H1 (cell line): ENCODE measurements around the gene MIDN. TPM values are rescaled to one million over a fixed set of nuclear protein-coding genes. Genes with fewer than 3 reads are reported as not detected.

ENCODE experiments used
- CTCF ChIA-PET: fragments of 300-600 bp; sonication (Branson Sonifier 250); formaldehyde crosslinking; loops from one replicate; lab custom pipeline; 2021; ENCODE audit not compliant: partially characterized antibody; lab: Charles Lee
- POLR2A ChIA-PET: fragments of 300-600 bp; sonication (Branson Sonifier 250); formaldehyde crosslinking; loops from one replicate; lab custom pipeline; 2021; ENCODE audit warnings: inconsistent platforms; ENCODE audit not compliant: partially characterized antibody; lab: Charles Lee
- DNase-seq, 2 experiments: peaks; one replicate each; pipeline versions ENCODE4 v3.0.0 to v3.0.0-alpha.2; 2010 to 2022; ENCODE audit warnings: low spot score in 2 of 2, low read depth in 1 of 2, mixed read lengths in 1 of 2
- FAIRE-seq: peaks from 2 replicates; lab custom pipeline; 2011; peaks lifted over from hg19 to GRCh38; lab: Jason Lieb, UNC
- H2AFZ ChIP-seq: 2 replicates; pipeline ENCODE4 v1.8.1; 2012; ENCODE audit warnings: low read length, inconsistent platforms
- H2AK5ac ChIP-seq: 2 replicates; pipeline ENCODE4 v1.6.1; 2013; ENCODE audit warnings: low read depth, low read length
- H2BK120ac ChIP-seq: replicated peaks from 2 replicates; pipeline ENCODE3; 2013; ENCODE audit warnings: low read depth, low read length, inconsistent platforms
- H2BK12ac ChIP-seq: 2 replicates; pipeline ENCODE4 v1.6.1; 2013; ENCODE audit warnings: low read depth, low read length
- H2BK15ac ChIP-seq: 2 replicates; pipeline ENCODE4 v1.6.1; 2013; ENCODE audit warnings: low read length
- H2BK20ac ChIP-seq: 2 replicates; pipeline ENCODE4 v1.6.1; 2013; ENCODE audit warnings: low read length
- H2BK5ac ChIP-seq: 2 replicates; pipeline ENCODE4 v1.6.1; 2013; ENCODE audit warnings: low read depth, low read length
- H3K14ac ChIP-seq: 2 replicates; pipeline ENCODE4 v1.6.1; 2013; ENCODE audit warnings: inconsistent platforms; ENCODE audit not compliant: insufficient read length
- H3K18ac ChIP-seq: 2 replicates; pipeline ENCODE4 v1.6.1; 2013; ENCODE audit warnings: low read length; ENCODE audit errors: extremely low read depth
- H3K23ac ChIP-seq: 2 replicates; pipeline ENCODE4 v1.6.1; 2013; ENCODE audit warnings: inconsistent platforms; ENCODE audit not compliant: insufficient read length
- H3K23me2 ChIP-seq: 2 replicates; pipeline ENCODE4 v1.6.1; 2013; ENCODE audit warnings: low read depth, low read length
- H3K27ac ChIP-seq: 2 replicates; pipeline ENCODE4 v1.6.1; 2011; ENCODE audit warnings: low read depth, low read length, inconsistent platforms
- H3K27me3 ChIP-seq, 4 experiments: replicated peaks in 1 of 4; 1 replicate in 1 of 4; 2 replicates in 3 of 4; pipeline versions ENCODE4 v1.6.1 to v1.8.1; 2011 to 2013; ENCODE audit warnings: low read length in 3 of 4, mild to moderate bottlenecking in 3 of 4, inconsistent platforms in 2 of 4, mixed read lengths in 2 of 4, moderate library complexity in 1 of 4; ENCODE audit not compliant: control insufficient read depth in 3 of 4, insufficient read depth in 3 of 4; ENCODE audit errors: extremely low read depth in 1 of 4
- H3K36me3 ChIP-seq, 4 experiments: 2 replicates each; pipeline versions ENCODE4 v1.6.1 to v1.8.1; 2011 to 2013; ENCODE audit warnings: mild to moderate bottlenecking in 4 of 4, low read length in 3 of 4, moderate library complexity in 2 of 4, control low read depth in 1 of 4, inconsistent platforms in 1 of 4; ENCODE audit not compliant: insufficient read depth in 4 of 4, control insufficient read depth in 2 of 4
- H3K4ac ChIP-seq: replicated peaks from 2 replicates; pipeline ENCODE3; 2013; ENCODE audit warnings: low read length, low read depth, mixed read lengths, inconsistent platforms; ENCODE audit not compliant: insufficient read length
- H3K4me1 ChIP-seq, 4 experiments: replicated peaks in 1 of 4; 1 replicate in 1 of 4; 2 replicates in 3 of 4; pipeline versions ENCODE4 v1.6.1 to v1.8.1; 2011 to 2013; ENCODE audit warnings: low read length in 3 of 4, inconsistent platforms in 2 of 4, mixed read lengths in 1 of 4; ENCODE audit not compliant: insufficient read depth in 4 of 4, control insufficient read depth in 3 of 4
- H3K4me2 ChIP-seq, 2 experiments: 2 replicates each; pipeline versions ENCODE4 v1.6.1 to v1.8.1; 2011 to 2013; ENCODE audit warnings: low read depth in 2 of 2, low read length in 2 of 2, control low read depth in 1 of 2, inconsistent platforms in 1 of 2, mild to moderate bottlenecking in 1 of 2; ENCODE audit not compliant: insufficient read depth in 1 of 2
- H3K4me3 ChIP-seq, 4 experiments: fragments of 200-600, 300-600 bp in 1 of 4; sonication (generic), shearing (Covaris generic), sonication (Bioruptor Twin) in 1 of 4; 2 replicates each; pipeline versions ENCODE4 v1.5.1 to v1.8.1; 2011 to 2016; ENCODE audit warnings: low read length in 4 of 4, low read depth in 3 of 4, control low read depth in 2 of 4, inconsistent platforms in 2 of 4, mild to moderate bottlenecking in 2 of 4, mixed read lengths in 1 of 4, moderate library complexity in 1 of 4; ENCODE audit not compliant: insufficient read depth in 2 of 4; ENCODE audit errors: extremely low read depth in 1 of 4
- H3K56ac ChIP-seq: replicated peaks from 2 replicates; pipeline ENCODE3; 2013; ENCODE audit warnings: low read depth, mild to moderate bottlenecking, mixed read lengths, low read length, inconsistent platforms; ENCODE audit not compliant: insufficient read length
- H3K79me1 ChIP-seq: 2 replicates; pipeline ENCODE4 v1.6.1; 2013; ENCODE audit warnings: low read depth, low read length, control low read depth
- H3K79me2 ChIP-seq, 2 experiments: 2 replicates each; pipeline versions ENCODE4 v1.6.1 to v1.8.1; 2012 to 2013; ENCODE audit warnings: low read length in 2 of 2, mild to moderate bottlenecking in 2 of 2, inconsistent platforms in 1 of 2; ENCODE audit not compliant: insufficient read depth in 2 of 2, control insufficient read depth in 1 of 2
- H3K9ac ChIP-seq, 4 experiments: replicated peaks in 1 of 4; 1 replicate in 1 of 4; 2 replicates in 3 of 4; pipeline versions ENCODE4 v1.6.1 to v1.8.1; 2011 to 2013; ENCODE audit warnings: low read depth in 3 of 4, low read length in 3 of 4, control low read depth in 2 of 4, mild to moderate bottlenecking in 2 of 4, moderate library complexity in 2 of 4, inconsistent platforms in 1 of 4; ENCODE audit errors: extremely low read depth in 1 of 4
- H3K9me3 ChIP-seq, 2 experiments: 2 replicates each; pipeline versions ENCODE4 v1.6.1 to v1.8.1; 2012 to 2013; ENCODE audit warnings: mild to moderate bottlenecking in 2 of 2, moderate library complexity in 2 of 2, control low read depth in 1 of 2, inconsistent platforms in 1 of 2, low read depth in 1 of 2, low read length in 1 of 2, mixed read lengths in 1 of 2; ENCODE audit not compliant: insufficient read depth in 2 of 2
- H4K20me1 ChIP-seq, 2 experiments: replicated peaks in 1 of 2; 2 replicates each; pipeline versions ENCODE3 to v1.8.1; 2011 to 2013; ENCODE audit warnings: inconsistent platforms in 2 of 2, low read length in 2 of 2, mild to moderate bottlenecking in 1 of 2; ENCODE audit not compliant: insufficient read depth in 2 of 2, control insufficient read depth in 1 of 2
- H4K5ac ChIP-seq: 2 replicates; pipeline ENCODE4 v1.6.1; 2013; ENCODE audit warnings: low read length, low read depth, mixed read lengths, inconsistent platforms; ENCODE audit not compliant: insufficient read length
- H4K8ac ChIP-seq: 2 replicates; pipeline ENCODE4 v1.8.0; 2013; ENCODE audit warnings: mild to moderate bottlenecking, moderate library complexity, low read length, inconsistent platforms; ENCODE audit not compliant: insufficient read depth; ENCODE audit errors: extremely low read depth
- H4K91ac ChIP-seq: replicated peaks from 2 replicates; pipeline ENCODE3; 2013; ENCODE audit warnings: low read length, mixed read lengths, inconsistent platforms; ENCODE audit not compliant: insufficient read length
- POLR2A ChIP-seq, 2 experiments: IDR thresholded peaks; 1 replicate in 1 of 2; 2 replicates in 1 of 2; pipeline ENCODE4 v1.6.1; 2011; ENCODE audit warnings: low read depth in 2 of 2, low read length in 2 of 2, mild to moderate bottlenecking in 2 of 2; ENCODE audit errors: control extremely low read depth in 1 of 2
- WGBS, 2 experiments: shearing (Covaris generic) in 1 of 2; methylation state at CpG; one replicate each; pipeline versions ENCODE4 v1.1.6 to v1.1.7; 2013 to 2015; ENCODE audit warnings: low lambda C conversion rate in 2 of 2, mixed read lengths in 2 of 2, inconsistent platforms in 1 of 2, low coverage in 1 of 2, missing lambda C conversion rate in 1 of 2; ENCODE audit not compliant: insufficient replicate concordance in 2 of 2, insufficient coverage in 1 of 2, insufficient read length in 1 of 2; ENCODE audit errors: extremely low coverage in 1 of 2, missing lambda C conversion rate in 1 of 2; 5-methylcytosine and 5-hydroxymethylcytosine counted together
- polyA plus RNA-seq, 7 experiments: library from polyadenylated mRNA; depleted of rRNA in 3 of 7; stranded (reverse) in 5 of 7; unstranded in 2 of 7; fragments of >200 nt in 5 of 7; fragments of 200-250 nt in 2 of 7; gene quantifications; 1 replicate in 5 of 7; 2 replicates in 1 of 7; 4 replicates in 1 of 7; pipeline versions ENCODE4 v1.2.1 to v1.2.3, GENCODE V29; 2011 to 2013; ENCODE audit warnings: missing spikeins in 2 of 7, mixed read lengths in 2 of 7
- total RNA-seq: library from RNA; stranded (reverse); fragmentation: NEBNext Ultra II Directional; extraction: Animal tissue kit (Norgen Biotek cat#: 25700); gene quantifications from 2 replicates; pipeline ENCODE4 v1.2.1, GENCODE V29; 2021
- TF ChIP-seq, protein P1 (sequence below), 3 experiments: IDR thresholded peaks; 1 replicate in 2 of 3; 2 replicates in 1 of 3; pipeline versions ENCODE4 v1.5.1 to v1.6.1; 2011; ENCODE audit warnings: low read length in 3 of 3, mild to moderate bottlenecking in 3 of 3, inconsistent platforms in 2 of 3, low read depth in 1 of 3, moderate library complexity in 1 of 3; ENCODE audit not compliant: insufficient read depth in 1 of 3; ENCODE audit errors: control extremely low read depth in 1 of 3

MIDN gene
- total and polyA plus RNA-seq, 2 of the 8 experiments (the other 6 are each of a cell fraction or from before 2014, with no cell fraction given): 39.8 to 159 TPM

DNA sequence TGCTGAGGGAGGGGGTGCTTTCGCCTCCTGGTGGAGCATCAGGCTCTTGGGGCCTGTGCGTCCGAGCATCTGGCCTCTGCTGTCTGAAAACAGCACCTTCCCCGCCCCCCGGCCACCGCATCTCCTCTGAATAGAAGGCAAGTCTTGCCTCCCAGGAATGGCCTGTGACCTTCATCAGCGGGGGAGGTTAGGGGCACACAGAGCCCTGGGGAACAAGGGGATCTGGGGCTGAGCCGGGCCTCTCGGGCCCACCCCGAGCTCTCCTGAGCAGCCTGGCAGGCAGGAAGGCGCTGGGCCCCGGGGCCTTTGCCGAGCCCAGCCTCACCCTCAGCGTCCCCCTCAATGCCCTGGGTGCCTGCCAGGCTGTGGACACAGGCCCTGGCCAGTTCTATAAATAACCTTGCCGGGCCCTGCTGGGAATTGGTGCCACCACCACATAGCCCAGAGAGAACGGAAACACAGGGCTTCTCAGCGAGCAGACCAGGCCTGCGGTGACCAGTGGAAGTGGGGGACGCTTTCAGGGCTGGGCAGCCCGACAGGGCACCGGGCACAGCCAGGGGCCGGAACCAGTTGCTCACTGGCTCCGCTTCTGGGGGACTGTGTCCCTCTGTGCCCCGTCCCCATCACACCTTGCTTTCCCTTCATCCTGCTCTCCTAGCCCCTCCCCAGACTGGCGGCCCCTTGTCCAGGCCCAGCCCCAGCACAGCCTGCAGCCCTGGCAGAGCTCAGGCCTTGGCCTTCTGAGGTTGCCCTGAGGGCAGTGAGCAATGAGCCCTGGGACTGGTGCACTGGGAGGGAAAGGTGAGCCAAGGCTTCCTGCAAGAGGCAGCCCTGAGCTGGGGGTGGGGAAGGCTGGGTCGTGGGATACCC lies 33.3 kb upstream of the MIDN start:
- peak overlapping the region; percentile 73; the same call in 1 of the 2 replicates for H2BK5ac ChIP-seq
- DNase-seq: no peak
- no peak overlapping the region for H4K5ac ChIP-seq
- no peak overlapping the region; the same call in 1 of the 2 replicates for H3K27ac ChIP-seq
- TF ChIP-seq, protein P1, sequence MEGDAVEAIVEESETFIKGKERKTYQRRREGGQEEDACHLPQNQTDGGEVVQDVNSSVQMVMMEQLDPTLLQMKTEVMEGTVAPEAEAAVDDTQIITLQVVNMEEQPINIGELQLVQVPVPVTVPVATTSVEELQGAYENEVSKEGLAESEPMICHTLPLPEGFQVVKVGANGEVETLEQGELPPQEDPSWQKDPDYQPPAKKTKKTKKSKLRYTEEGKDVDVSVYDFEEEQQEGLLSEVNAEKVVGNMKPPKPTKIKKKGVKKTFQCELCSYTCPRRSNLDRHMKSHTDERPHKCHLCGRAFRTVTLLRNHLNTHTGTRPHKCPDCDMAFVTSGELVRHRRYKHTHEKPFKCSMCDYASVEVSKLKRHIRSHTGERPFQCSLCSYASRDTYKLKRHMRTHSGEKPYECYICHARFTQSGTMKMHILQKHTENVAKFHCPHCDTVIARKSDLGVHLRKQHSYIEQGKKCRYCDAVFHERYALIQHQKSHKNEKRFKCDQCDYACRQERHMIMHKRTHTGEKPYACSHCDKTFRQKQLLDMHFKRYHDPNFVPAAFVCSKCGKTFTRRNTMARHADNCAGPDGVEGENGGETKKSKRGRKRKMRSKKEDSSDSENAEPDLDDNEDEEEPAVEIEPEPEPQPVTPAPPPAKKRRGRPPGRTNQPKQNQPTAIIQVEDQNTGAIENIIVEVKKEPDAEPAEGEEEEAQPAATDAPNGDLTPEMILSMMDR (IDR thresholded peaks at IDR 0.05; ENCODE audit: control extremely low read depth in 1 of 3, insufficient read depth in 1 of 3, low read depth in 1 of 3, low read length in 3 of 3): peak in 1 of 3 experiments; percentile 12; a peak in 1 of 4 replicates
- no peak for TF ChIP-seq POLR2A (IDR thresholded peaks at IDR 0.05; ENCODE audit: control extremely low read depth in 1 of 2, low read depth in 2 of 2, low read length in 2 of 2)
- FAIRE-seq: no peak
- H2AK5ac ChIP-seq: no peak overlapping the region
- H4K20me1 ChIP-seq: peaks cover 33 to 42% of the 10 kb centered on the region in 2 experiments
- H2BK12ac ChIP-seq: no peak overlapping the region
- H3K23ac ChIP-seq: no peak overlapping the region
- no peak overlapping the region for H3K18ac ChIP-seq
- no peak overlapping the region for H3K14ac ChIP-seq
- no peak overlapping the region for H4K8ac ChIP-seq
- no peaks in the 10 kb centered on the region for H3K9me3 ChIP-seq
- POLR2A ChIA-PET: interaction anchor here (0.6 to 3.3 kb wide), 5 partner anchors 13 to 130 kb away, joined by 3 to 16 read pairs (median 3); no protein-coding TSS in a partner anchor
- H3K4me2 ChIP-seq: no peak overlapping the region
- CTCF ChIA-PET: interaction anchor here (0.6 to 6.6 kb wide), 7 partner anchors 7 to 243 kb away, joined by 3 to 56 read pairs (median 4); no protein-coding TSS in a partner anchor
- no peak overlapping the region for H2AFZ ChIP-seq
- peaks cover 8 to 83% of the 10 kb centered on the region in 2 experiments; a peak in 3 of 4 replicates for H3K79me2 ChIP-seq
- no peak overlapping the region for H3K4ac ChIP-seq
- H4K91ac ChIP-seq: no peak overlapping the region
- H3K56ac ChIP-seq: no peak overlapping the region
- H2BK120ac ChIP-seq: no peak overlapping the region
- no peaks in the 10 kb centered on the region for H3K27me3 ChIP-seq
- H3K4me1 ChIP-seq: peaks cover 0 to 9% (median 7%) of the 10 kb centered on the region in 4 experiments; a peak in 4 of 7 replicates
- no peak overlapping the region for H2BK20ac ChIP-seq
- no peaks in the 10 kb centered on the region for H3K23me2 ChIP-seq
- peaks cover 21% of the 10 kb centered on the region for H3K79me1 ChIP-seq
- no peak overlapping the region for H2BK15ac ChIP-seq
- WGBS, 2 experiments: 92% methylated on average over 26 of the region's 26 CpGs; no CpG with 5 or more reads in 1 of the 2 experiments
- no peak overlapping the region for H3K4me3 ChIP-seq
- peaks cover 0 to 3% (median 1%) of the 10 kb centered on the region in 4 experiments; a peak in 2 of 8 replicates for H3K36me3 ChIP-seq
- H3K9ac ChIP-seq: peak overlapping the region in 1 of 4 experiments; percentile 32; a peak in 1 of 7 replicates
